ENCODE results near the gene HMCN2. TPM values are rescaled to one million over a fixed set of nuclear protein-coding genes. Genes with fewer than 3 reads are reported as not detected.
A peak's percentile ranks its signal among the peaks of the same experiment; 100 is the strongest.

Gene HMCN2
- total and polyA plus RNA-seq, 2 donors: 0.90 to 2.2 TPM

DNA sequence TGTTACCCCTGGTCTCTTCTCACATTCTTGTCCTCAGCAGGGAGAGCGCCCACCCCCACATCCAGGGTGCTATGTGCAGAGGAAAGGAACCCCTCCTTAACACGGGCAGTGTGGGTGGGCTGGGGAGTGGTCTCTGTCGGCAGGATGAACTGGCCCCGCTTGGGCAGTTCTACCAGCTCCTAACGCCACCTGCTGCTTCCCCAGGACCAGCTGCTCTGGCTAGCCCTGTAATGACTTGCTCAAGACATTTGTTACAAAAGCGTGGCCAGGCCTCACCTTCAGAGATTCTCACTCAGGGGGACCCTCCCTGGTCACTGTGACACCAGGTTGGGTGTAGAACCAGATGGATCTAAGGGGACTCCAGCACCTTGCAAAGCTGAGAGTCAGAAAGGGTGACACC lies 82.4 kb downstream of the HMCN2 start:
- no peak overlapping the region for H3K27ac ChIP-seq (ENCODE audit: low read depth in 1 of 2, low read length in 1 of 2)
- no peaks in the 10 kb centered on the region for H3K4me1 ChIP-seq (ENCODE audit: control insufficient read depth in 2 of 2, insufficient read depth in 2 of 2, low read length in 2 of 2)
- H3K9me3 ChIP-seq (ENCODE audit: control insufficient read depth in 2 of 2, insufficient read depth in 1 of 2, low read length in 1 of 2): no peaks in the 10 kb centered on the region
- H3K36me3 ChIP-seq (ENCODE audit: control insufficient read depth in 2 of 2, insufficient read depth in 2 of 2, low read length in 1 of 2): no peaks in the 10 kb centered on the region
- no peaks in the 10 kb centered on the region for H3K27me3 ChIP-seq (ENCODE audit: control insufficient read depth in 2 of 2, insufficient read depth in 1 of 2, low read length in 1 of 2)
- 59% methylated on average over 6 of the region's 6 CpGs for WGBS
- no peak overlapping the region for H3K4me3 ChIP-seq (ENCODE audit: low read length in 2 of 2)
- DNase-seq (ENCODE audit: low read depth in 6 of 9, low spot score in 9 of 9): no peak

- WGBS: 91% methylated on average over 21 of the region's 21 CpGs
- no peak for DNase-seq (ENCODE audit: low read depth in 6 of 9, low spot score in 9 of 9)
- no peak overlapping the region for H3K27ac ChIP-seq (ENCODE audit: low read depth in 1 of 2, low read length in 1 of 2)
- no peaks in the 10 kb centered on the region for H3K4me1 ChIP-seq (ENCODE audit: control insufficient read depth in 2 of 2, insufficient read depth in 2 of 2, low read length in 2 of 2)
- H3K36me3 ChIP-seq (ENCODE audit: control insufficient read depth in 2 of 2, insufficient read depth in 2 of 2, low read length in 1 of 2): no peaks in the 10 kb centered on the region
- H3K27me3 ChIP-seq (ENCODE audit: control insufficient read depth in 2 of 2, insufficient read depth in 1 of 2, low read length in 1 of 2): no peaks in the 10 kb centered on the region
- H3K4me3 ChIP-seq (ENCODE audit: low read length in 2 of 2): no peak overlapping the region
- no peaks in the 10 kb centered on the region for H3K9me3 ChIP-seq (ENCODE audit: control insufficient read depth in 2 of 2, insufficient read depth in 1 of 2, low read length in 1 of 2)
Observed at GRCh38 chr9:130348341-130348740, 82.8 kb downstream of the HMCN2 start.

- Histone ChIP-seq H3K9me3 (ENCODE audit: control insufficient read depth in 2 of 2, insufficient read depth in 1 of 2, low read length in 1 of 2) (no peaks in the 10 kb centered on the region), H3K27me3 (ENCODE audit: control insufficient read depth in 2 of 2, insufficient read depth in 1 of 2, low read length in 1 of 2) (no peaks in the 10 kb centered on the region), H3K4me1 (ENCODE audit: control insufficient read depth in 2 of 2, insufficient read depth in 2 of 2, low read length in 2 of 2) (no peaks in the 10 kb centered on the region), H3K27ac (ENCODE audit: low read depth in 1 of 2, low read length in 1 of 2) (no peak overlapping the region), H3K4me3 (ENCODE audit: low read length in 2 of 2) (no peak overlapping the region), H3K36me3 (ENCODE audit: control insufficient read depth in 2 of 2, insufficient read depth in 2 of 2, low read length in 1 of 2) (no peaks in the 10 kb centered on the region)
- no peak for DNase-seq (ENCODE audit: low read depth in 6 of 9, low spot score in 9 of 9)
- WGBS: 89% methylated on average over 8 of the region's 8 CpGs
Observed at GRCh38 chr9:130348881-130349280, 83.3 kb downstream of the HMCN2 start.

DNA sequence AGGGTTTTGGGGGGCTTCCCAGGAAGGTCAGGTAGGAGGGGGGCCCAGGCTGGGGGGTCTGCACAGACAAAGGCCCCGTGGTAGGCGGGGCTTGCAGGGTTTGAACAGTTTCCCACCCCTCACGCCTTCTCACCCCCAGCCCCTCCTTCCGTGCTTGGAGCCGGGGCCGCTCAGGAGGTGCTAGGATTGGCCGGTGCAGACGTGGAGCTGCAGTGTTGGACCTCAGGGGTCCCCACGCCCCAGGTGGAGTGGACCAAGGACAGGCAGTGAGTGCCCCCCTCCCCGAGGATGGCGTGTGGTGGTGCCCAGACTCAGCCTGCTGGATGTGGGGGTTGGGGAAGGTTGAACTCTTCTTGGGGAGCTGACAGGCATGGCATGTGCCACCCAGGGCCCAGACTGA lies 83.8 kb downstream of the HMCN2 start:
- Histone ChIP-seq H3K4me1 (ENCODE audit: control insufficient read depth in 2 of 2, insufficient read depth in 2 of 2, low read length in 2 of 2) (no peaks in the 10 kb centered on the region), H3K36me3 (ENCODE audit: control insufficient read depth in 2 of 2, insufficient read depth in 2 of 2, low read length in 1 of 2) (no peaks in the 10 kb centered on the region), H3K9me3 (ENCODE audit: control insufficient read depth in 2 of 2, insufficient read depth in 1 of 2, low read length in 1 of 2) (no peaks in the 10 kb centered on the region), H3K27ac (ENCODE audit: low read depth in 1 of 2, low read length in 1 of 2) (no peak overlapping the region), H3K4me3 (ENCODE audit: low read length in 2 of 2) (no peak overlapping the region), H3K27me3 (ENCODE audit: control insufficient read depth in 2 of 2, insufficient read depth in 1 of 2, low read length in 1 of 2) (no peaks in the 10 kb centered on the region)
- 84% methylated on average over 11 of the region's 11 CpGs for WGBS
- no peak for DNase-seq (ENCODE audit: low read depth in 6 of 9, low spot score in 9 of 9)

DNA sequence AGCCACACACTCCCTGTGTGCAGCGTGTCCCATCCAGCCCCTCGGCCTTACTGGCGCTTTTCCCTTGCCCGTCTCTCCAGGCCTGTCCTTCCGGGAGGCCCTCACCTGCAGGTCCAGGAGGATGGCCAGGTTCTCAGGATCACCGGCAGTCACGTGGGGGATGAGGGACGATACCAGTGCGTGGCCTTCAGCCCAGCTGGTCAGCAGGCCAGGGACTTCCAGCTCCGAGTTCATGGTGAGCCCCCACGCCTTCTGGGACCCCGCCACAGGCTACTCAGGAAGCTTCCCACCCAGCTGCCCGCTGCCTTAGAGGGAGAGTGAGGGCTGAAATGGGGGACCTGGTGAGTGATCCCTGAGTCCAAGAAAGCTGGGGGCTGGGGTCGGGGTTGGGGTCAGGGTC lies 85.8 kb downstream of the HMCN2 start:
- DNase-seq (ENCODE audit: low read depth in 6 of 9, low spot score in 9 of 9): no peak
- Histone ChIP-seq H3K4me3 (ENCODE audit: low read length in 2 of 2) (no peak overlapping the region), H3K27ac (ENCODE audit: low read depth in 1 of 2, low read length in 1 of 2) (no peak overlapping the region), H3K27me3 (ENCODE audit: control insufficient read depth in 2 of 2, insufficient read depth in 1 of 2, low read length in 1 of 2) (no peaks in the 10 kb centered on the region), H3K36me3 (ENCODE audit: control insufficient read depth in 2 of 2, insufficient read depth in 2 of 2, low read length in 1 of 2) (no peaks in the 10 kb centered on the region), H3K9me3 (ENCODE audit: control insufficient read depth in 2 of 2, insufficient read depth in 1 of 2, low read length in 1 of 2) (no peaks in the 10 kb centered on the region), H3K4me1 (ENCODE audit: control insufficient read depth in 2 of 2, insufficient read depth in 2 of 2, low read length in 2 of 2) (no peaks in the 10 kb centered on the region)
- 95% methylated on average over 14 of the region's 14 CpGs for WGBS

- 86% methylated on average over 10 of the region's 10 CpGs for WGBS
- Histone ChIP-seq H3K9me3 (ENCODE audit: control insufficient read depth in 2 of 2, insufficient read depth in 1 of 2, low read length in 1 of 2) (no peaks in the 10 kb centered on the region), H3K4me1 (ENCODE audit: control insufficient read depth in 2 of 2, insufficient read depth in 2 of 2, low read length in 2 of 2) (no peaks in the 10 kb centered on the region), H3K27me3 (ENCODE audit: control insufficient read depth in 2 of 2, insufficient read depth in 1 of 2, low read length in 1 of 2) (no peaks in the 10 kb centered on the region), H3K36me3 (ENCODE audit: control insufficient read depth in 2 of 2, insufficient read depth in 2 of 2, low read length in 1 of 2) (no peaks in the 10 kb centered on the region), H3K27ac (ENCODE audit: low read depth in 1 of 2, low read length in 1 of 2) (no peak overlapping the region), H3K4me3 (ENCODE audit: low read length in 2 of 2) (no peak overlapping the region)
- peak in 1 of 9 donors; percentile 7 for DNase-seq (ENCODE audit: low read depth in 6 of 9, low spot score in 9 of 9)
Observed at GRCh38 chr9:130352081-130352480, 86.5 kb downstream of the HMCN2 start.

DNA sequence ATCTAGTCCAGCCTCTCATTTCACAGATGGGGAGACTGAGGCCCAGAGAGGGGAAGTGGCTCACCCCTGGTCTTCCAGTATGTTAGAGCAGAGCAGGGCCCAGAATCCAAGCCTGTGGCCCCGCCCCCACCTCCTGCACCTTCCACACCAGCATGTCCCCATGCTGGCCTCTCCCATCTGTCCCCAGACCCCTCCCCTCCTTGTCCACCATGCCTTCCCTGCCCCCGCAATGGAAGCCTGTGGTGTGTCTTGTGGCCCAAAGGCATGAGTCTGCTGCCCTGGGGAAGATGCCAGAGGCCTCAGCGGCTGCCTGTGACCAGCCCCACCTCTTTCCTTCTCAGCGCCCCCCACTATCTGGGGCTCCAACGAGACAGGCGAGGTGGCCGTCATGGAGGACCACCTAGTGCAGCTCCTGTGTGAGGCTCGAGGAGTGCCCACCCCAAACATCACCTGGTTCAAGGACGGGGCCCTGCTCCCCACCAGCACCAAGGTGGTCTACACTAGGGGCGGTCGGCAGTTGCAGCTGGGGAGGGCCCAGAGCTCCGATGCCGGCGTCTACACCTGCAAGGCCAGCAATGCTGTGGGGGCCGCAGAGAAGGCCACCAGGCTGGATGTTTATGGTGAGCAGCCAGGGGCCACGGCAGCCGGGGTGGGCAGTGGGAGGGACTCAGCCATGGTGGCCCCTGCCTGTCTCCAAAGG lies 87.2 kb downstream of the HMCN2 start:
- H3K9me3 ChIP-seq (ENCODE audit: control insufficient read depth in 2 of 2, insufficient read depth in 1 of 2, low read length in 1 of 2): no peaks in the 10 kb centered on the region
- 93% methylated on average over 17 of the region's 17 CpGs for WGBS
- H3K36me3 ChIP-seq (ENCODE audit: control insufficient read depth in 2 of 2, insufficient read depth in 2 of 2, low read length in 1 of 2): no peaks in the 10 kb centered on the region
- DNase-seq (ENCODE audit: low read depth in 6 of 9, low spot score in 9 of 9): no peak
- no peak overlapping the region for H3K4me3 ChIP-seq (ENCODE audit: low read length in 2 of 2)
- H3K27me3 ChIP-seq (ENCODE audit: control insufficient read depth in 2 of 2, insufficient read depth in 1 of 2, low read length in 1 of 2): no peaks in the 10 kb centered on the region
- no peaks in the 10 kb centered on the region for H3K4me1 ChIP-seq (ENCODE audit: control insufficient read depth in 2 of 2, insufficient read depth in 2 of 2, low read length in 2 of 2)
- no peak overlapping the region for H3K27ac ChIP-seq (ENCODE audit: low read depth in 1 of 2, low read length in 1 of 2)

GRCh38 chr9:130354378-130354777 lies 88.8 kb downstream of the HMCN2 start:
- H3K36me3 ChIP-seq (ENCODE audit: control insufficient read depth in 2 of 2, insufficient read depth in 2 of 2, low read length in 1 of 2): no peaks in the 10 kb centered on the region
- H3K27me3 ChIP-seq (ENCODE audit: control insufficient read depth in 2 of 2, insufficient read depth in 1 of 2, low read length in 1 of 2): no peaks in the 10 kb centered on the region
- no peak for DNase-seq (ENCODE audit: low read depth in 6 of 9, low spot score in 9 of 9)
- WGBS: 93% methylated on average over 13 of the region's 13 CpGs
- no peaks in the 10 kb centered on the region for H3K4me1 ChIP-seq (ENCODE audit: control insufficient read depth in 2 of 2, insufficient read depth in 2 of 2, low read length in 2 of 2)
- H3K27ac ChIP-seq (ENCODE audit: low read depth in 1 of 2, low read length in 1 of 2): no peak overlapping the region
- no peak overlapping the region for H3K4me3 ChIP-seq (ENCODE audit: low read length in 2 of 2)
- H3K9me3 ChIP-seq (ENCODE audit: control insufficient read depth in 2 of 2, insufficient read depth in 1 of 2, low read length in 1 of 2): no peaks in the 10 kb centered on the region

DNA sequence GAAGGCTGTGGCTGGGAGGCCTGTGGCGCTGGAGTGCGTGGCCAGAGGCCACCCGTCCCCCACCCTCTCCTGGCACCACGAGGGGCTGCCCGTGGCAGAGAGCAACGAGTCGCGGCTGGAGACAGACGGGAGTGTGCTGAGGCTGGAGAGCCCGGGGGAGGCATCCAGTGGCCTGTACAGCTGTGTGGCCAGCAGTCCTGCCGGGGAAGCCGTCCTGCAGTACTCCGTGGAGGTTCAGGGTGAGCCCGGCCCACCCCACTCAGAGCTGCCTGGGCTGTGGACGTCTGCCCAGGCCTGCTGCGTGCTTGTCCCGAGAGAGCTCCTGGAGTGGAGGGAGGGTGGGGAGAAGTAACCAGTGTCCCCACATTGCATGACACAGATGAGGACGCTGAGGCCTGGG lies 89.2 kb downstream of the HMCN2 start:
- Histone ChIP-seq H3K27ac (ENCODE audit: low read depth in 1 of 2, low read length in 1 of 2) (no peak overlapping the region), H3K4me3 (ENCODE audit: low read length in 2 of 2) (no peak overlapping the region), H3K9me3 (ENCODE audit: control insufficient read depth in 2 of 2, insufficient read depth in 1 of 2, low read length in 1 of 2) (no peaks in the 10 kb centered on the region), H3K27me3 (ENCODE audit: control insufficient read depth in 2 of 2, insufficient read depth in 1 of 2, low read length in 1 of 2) (no peaks in the 10 kb centered on the region), H3K4me1 (ENCODE audit: control insufficient read depth in 2 of 2, insufficient read depth in 2 of 2, low read length in 2 of 2) (no peaks in the 10 kb centered on the region), H3K36me3 (ENCODE audit: control insufficient read depth in 2 of 2, insufficient read depth in 2 of 2, low read length in 1 of 2) (no peaks in the 10 kb centered on the region)
- 93% methylated on average over 18 of the region's 18 CpGs for WGBS
- DNase-seq (ENCODE audit: low read depth in 6 of 9, low spot score in 9 of 9): no peak
